SIG-M5 treated with dmso at 0.1 percent for 504 hours (cell line): ENCODE measurements around the gene TLL1.

ENCODE experiments used
- DNase-seq: peaks from one replicate; lab custom pipeline; 2025; ENCODE audit not compliant: unreplicated experiment; lab: John Stamatoyannopoulos, UW

The TLL1 gene

DNA sequence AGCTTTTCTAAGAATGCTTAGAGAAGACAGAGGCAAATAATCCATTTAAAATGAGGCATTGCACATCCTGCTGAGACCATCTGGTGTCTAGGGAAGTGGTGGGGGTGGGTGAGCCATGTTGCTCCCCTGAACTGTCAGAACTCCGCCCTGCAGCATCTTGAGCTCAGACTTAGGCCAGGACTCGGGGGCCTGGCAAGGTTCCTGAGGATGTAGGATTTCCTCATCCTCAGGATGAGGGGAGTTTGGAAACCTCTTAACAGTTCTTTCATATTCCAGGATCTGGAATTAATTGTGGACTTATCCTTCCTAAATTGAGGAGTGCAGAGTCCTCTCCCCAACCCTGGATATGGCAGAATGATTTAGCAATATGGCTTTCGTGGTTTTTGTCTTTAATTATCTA lies 6.6 kb downstream of the TLL1 start:
- no peak for DNase-seq

DNA sequence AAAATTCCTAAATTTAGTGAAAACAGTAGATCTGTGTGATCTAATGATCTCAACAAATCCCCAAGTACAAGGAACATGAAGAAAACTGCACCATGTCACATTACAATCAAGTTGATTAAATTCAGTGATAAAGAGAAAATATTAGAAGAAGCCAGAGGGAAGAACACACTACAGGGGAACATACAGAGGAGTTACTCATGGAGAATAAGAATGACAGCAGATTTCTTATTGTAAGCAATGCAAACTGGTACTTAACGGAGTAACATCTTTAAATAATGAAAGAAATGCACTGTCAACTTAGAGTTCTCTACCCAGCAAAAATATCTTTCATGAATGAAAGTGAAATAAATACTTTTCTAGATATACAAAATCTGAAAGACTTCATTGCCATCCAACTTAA lies 21.1 kb downstream of the TLL1 start:
- DNase-seq = no peak

DNA sequence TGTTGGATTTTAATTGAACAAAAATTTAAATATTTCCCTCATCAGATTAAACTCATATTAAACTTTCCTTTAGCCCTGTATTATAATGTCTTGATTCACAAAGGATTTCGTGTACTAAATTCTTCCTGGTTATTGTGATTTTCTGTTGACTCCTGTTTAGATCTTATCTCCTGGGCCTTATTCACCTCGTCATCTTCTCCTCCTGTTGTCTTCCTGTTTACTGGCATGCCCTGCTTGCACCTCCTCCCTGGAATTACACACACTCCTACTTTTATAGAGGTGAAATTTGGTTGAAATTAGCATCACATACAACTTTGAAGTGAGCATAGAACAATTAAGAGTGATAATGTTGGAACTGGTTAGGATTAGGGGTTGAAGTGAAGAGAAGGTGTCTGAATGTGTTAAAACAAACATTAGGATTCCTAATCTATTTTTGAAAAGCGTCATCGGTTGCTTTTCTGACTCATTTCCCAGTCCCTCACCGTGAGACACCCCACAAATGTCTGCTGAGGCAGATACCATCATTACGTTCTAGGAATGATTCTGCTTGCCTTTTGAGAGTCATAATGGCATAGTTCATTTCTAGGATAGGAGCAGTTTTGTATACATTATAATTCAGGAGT lies 32.5 kb downstream of the TLL1 start:
- DNase-seq = no peak

DNA sequence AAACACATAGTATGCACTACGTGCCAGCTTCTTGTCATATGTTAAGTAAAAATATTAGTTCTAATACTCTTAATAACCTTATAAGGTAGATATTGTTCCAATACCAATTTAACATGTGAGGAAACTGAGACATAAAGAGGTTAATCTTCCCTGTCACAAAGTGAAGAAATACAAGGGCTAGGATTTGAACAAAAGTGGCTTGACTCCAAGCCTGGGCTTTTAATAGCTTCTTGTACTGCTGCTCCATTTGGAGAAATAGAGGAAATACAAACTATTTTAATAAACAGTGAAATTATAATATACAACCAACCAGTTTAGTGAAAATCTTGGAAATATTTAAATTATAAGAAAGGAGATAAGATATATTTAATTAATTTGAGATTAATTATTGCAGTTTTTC lies 33.2 kb downstream of the TLL1 start:
- no peak for DNase-seq

DNA sequence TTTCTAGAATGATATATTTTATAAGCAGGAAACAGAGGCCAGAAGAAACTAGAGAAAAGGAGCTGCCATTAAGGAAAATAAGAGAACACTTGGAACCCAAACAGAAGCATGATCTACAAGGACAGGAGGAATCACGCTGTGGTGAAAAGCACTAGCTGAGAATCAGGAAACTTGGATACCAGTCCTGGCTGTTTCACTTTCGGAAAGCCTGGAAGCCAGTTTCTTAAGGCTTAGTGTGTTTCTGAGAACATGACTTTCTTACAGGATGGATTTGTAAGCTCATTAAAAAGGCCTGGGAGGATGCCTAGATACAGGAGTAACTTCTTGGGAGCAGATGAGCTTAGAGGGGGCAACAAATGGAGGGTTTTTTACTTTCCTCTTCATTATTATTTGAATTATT lies 36.9 kb downstream of the TLL1 start:
- no peak for DNase-seq

DNA sequence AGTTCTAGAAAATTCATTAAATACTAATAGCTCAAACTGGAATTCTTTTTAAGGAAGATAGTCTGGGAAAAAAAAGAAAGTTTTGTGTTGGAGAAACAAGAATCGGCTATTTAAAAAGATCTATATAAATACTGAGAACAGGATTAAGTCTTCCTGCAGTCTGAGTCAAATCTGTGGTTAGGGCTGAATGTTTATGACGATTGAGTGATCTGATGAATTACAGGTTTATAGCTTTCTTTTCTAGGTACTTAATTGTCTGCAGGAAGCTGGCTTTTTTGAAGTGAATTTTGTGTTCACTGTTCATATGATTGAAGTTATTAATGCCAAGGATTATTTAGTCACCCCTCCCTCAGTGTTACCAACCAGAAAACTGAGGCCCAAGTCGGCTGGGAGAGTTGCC lies 42.2 kb downstream of the TLL1 start:
- DNase-seq = no peak

DNA sequence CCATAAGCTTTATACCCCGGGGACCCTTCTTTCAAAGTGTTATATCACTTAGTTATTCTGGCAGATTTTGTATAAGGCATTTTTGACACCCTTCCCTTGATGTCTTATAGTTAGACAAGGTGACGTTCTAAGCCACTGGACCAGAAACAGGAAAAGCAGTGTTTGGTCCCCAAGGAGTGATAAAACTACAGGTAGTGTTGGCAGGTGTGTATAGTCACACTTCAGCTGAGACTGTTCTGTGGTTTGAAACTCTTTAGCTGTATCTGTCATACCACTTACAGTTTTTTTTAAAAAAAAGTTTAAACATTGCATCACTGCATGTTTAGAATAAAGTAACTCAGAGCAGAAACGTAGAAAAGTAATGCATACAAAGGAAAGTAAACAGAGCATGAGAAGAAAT lies 48.5 kb downstream of the TLL1 start:
- DNase-seq = no peak

DNA sequence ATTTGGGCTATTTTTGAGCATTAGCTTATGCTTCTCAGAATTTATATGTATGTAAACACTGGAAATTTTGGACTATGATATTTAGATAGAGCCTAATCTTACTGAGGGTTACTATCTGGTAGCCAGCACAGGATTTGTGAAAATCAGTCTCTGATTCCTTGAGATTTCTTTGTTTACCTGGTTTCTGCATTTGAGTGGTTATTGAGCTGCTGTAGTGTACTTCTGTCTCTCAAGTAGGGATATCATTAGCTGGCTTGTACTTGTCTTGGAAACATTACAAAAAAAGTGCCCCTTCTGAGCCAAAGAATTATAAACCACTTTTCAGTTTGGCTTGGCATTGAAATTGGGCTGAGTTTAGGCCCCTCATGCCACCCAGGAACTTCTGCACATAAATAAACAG lies 49.7 kb downstream of the TLL1 start:
- no peak for DNase-seq

DNA sequence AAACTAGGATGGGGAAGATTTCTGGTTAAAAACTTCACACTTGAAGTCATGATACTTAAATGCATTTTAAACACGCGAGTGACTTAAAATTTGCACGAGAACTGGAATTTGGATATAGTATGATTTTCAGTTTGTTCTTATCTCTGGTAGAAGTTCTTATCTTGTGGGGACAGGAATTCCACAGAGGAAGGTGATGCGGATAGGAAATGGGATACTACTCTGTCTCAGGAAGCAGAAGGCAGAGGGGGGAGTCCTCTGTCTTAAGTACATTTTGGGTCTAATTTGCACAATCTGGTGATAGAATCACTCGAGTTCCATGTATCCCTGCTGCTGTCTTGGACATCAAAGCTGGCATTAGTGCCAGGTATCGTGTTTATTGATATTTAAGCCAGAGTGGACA lies 53.3 kb downstream of the TLL1 start:
- no peak for DNase-seq

DNA sequence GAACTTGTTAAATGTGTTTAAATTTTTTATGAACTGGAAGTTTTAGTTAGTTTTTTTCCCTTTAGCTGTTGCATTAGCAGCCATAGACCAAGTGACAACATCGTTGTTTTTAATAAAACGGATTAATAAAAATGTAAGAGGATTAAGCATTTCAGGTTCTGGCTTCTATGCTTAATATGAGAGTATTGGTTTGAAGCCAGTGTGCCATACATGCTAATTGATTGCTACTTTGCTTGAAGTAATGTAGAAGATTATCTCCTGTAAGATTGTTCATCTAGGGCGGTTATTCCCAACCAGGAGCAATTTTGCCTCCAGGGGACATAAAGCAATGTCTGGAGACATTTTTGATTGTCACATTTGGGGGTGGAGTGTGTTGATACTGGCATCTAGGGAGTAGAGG lies 54.3 kb downstream of the TLL1 start:
- no peak for DNase-seq

DNA sequence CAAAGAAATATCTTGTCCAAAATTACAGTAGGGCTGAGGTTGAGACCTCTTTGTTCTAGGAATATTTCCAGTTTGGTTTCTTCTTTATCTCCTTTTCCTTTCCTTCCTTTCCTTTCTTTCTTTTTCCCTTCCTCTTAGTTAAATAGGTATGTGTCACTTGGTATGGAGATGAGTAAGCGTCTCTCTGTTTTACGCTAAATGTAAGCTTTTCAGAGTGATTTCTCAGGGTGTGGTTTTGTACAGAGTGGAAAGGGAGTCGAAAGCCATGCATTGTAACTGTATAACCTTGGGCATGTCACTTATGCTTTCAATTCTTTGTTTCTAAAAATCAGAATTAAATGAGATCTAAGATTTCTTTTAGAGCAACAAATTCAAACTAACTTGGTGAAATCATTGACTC lies 54.8 kb downstream of the TLL1 start:
- DNase-seq = no peak

DNA sequence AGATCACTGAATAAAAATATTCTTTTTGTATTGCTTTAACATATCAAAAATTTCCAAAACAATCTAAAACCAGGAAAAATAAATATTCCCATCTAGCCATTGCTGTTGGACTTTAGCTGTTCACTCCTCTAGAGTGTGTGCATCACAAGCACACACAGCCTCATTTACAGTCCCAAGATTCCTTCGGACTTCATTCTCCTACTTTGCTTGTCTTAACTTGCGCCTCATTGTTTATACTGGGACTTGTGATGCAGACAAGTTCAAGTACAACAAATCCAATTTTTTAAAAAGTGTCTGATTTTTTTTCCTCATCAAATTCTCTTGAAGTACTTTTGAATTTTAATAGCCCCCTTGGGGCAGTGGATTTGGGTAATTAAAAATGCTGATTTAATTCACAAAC lies 55.6 kb downstream of the TLL1 start:
- DNase-seq = no peak

DNA sequence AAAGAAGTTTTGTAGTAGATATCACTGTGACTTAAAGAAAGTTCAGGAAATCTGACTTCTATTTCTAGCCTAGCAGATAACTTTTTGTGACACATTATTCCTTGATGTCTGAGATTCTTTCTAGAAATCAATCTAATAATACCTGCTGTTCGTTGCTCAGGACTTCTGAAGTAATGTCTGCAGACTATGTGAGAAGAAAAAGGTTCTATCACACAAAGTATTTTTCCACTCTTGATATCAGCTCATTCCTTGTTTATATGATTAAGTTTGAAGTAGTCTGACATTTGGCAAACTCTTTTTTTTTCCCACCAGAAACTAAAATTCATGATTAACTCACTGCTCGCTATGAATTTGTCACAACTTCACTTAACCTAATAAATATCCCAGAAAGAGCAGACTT lies 56.6 kb downstream of the TLL1 start:
- no peak for DNase-seq

DNA sequence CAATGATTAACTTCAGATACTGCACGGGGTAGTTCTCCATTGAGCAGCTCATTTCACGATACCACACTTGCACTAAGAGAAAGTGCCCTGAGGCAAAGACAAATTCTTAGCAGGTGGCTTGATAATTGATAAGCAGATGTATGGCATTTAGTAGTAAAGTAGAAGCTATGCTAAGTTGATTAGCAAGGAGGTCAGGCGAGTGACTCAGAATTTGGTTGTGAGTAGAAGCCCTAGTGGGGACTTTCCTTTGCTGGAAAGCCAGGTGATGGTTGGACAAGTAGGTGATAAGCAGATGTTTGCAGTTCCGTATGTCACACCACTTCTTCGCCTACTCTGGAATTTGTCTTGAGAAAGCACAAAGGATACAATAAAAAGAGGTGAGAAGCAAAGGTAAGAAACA lies 58.7 kb downstream of the TLL1 start:
- no peak for DNase-seq

DNA sequence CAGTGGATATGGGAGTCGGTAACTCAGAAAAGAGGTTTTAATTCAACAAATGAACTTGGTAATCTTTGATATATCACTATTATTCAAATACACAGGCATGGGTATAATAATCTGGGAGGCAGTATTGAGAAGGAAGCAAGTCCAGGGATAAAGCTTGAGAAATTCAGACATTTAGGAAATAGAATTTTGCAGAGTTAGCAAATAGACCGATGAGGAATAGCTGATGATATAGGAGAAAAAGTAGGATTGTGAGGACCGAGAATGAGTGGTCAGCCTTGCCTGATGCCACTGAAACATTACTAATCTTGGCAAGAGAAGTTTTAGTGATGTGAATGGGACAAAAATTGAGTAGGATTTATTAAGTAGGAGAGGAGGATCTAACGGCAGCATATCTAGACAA lies 71.9 kb downstream of the TLL1 start:
- no peak for DNase-seq

DNA sequence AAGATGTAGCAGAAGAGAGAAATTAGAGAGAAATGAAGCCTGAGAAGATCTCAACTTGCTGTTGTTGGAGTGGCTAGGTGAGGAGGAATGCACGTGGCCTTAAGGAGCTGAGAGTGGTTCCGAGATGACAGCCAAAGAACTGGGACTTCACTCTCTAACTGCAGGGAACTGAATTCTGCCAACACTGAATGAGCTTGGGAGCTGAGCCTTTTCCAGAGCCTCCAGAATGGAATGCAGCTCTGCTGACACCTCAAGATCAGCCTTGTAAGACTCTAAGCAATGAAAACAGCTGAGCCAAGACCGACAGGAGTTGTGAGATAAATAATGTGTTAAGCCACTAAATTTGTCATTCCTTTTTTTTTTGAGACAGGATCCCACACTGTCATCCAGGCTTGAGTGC lies 73.0 kb downstream of the TLL1 start:
- no peak for DNase-seq

DNA sequence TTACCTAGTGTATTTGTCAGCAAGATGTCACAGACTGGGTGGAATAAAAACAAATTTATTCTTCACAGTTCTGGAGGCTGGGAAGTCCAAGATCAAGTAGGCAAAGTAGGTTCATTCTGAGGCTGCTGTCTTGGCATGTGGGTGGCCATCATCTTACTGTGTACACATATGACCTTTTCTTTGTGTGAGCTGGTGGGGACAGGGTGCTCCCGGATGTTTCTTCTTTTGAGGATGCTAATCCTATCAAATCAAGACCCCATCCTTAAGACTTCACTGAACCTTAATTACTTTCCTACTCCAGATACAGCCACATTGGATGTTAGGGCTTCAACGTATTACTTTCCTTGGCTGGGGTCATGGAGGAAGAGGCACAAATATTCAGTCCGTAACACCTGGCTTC lies 74.0 kb downstream of the TLL1 start:
- DNase-seq = no peak

DNA sequence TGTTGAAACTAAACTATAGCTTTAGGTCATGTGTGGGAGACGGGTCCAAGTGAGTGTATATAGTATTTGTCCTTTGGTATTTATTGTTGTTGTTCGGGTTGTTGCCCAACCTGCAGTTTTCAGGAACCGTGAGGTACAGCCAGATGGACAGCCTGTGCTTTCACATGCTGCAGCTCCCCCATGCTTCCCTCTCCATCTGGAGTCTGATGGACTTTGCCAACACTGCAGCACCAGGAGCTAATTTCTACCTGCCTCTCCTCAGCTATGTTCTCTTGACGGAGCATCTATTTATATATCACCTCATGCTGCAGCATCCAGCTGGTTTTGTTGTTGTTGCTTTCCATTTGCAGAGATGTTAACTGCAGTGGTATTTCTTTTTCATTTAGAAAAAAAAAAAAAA lies 80.1 kb downstream of the TLL1 start:
- no peak for DNase-seq

DNA sequence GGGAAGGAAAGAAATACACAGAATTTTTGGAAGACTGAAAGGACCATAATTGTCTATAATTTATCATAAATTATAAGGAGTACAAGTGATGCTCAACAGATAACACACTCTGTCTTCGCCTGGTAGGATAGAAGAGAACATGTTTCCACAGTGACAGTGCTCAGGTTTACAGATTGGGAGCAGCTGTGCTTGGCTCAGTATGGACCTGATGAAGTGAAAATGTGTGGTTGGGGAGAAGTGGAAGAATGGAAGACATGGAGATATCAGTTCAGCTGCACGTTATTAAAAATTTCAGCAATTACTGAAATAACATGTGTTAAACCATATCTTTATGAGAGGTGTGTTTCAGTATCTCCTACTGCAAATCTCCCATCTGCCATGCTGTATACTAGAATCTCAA lies 90.6 kb downstream of the TLL1 start:
- DNase-seq = no peak

DNA sequence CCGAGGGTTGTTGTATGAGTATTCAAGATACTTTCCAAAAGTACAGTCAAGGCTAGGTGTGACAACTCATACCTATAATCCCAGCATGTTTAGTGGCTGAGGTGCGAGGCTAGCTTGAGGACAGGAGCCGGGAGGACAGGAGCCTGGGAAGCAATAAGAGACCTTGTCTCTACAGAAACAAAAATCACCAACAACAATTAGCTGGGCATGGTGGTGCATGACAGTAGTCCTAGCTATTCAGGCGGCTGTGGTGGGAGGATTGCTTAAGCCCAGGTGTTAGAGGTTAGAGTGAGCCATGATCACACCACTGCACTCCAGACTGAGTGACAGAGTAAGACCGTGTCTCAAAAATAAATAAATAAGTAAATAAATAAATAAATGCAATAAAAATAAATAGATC lies 91.6 kb downstream of the TLL1 start:
- no peak for DNase-seq

DNA sequence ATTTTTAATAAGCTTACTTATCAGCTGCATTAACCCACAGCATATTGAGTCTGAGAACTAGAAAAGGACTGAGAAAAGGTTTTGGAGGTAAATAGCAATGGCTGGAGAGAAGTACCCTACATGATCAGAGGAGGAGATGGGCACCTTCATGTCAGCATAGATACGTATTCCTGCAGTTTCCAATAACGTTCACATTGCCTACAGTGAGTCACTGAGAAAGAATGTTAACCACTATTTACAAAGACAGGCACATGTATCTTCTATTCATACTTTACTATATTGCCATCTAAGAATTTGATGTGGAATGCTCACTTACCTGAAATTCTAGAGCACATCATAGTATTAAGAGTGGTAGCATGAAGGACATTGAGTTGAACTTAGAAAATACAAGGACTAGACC lies 92.5 kb downstream of the TLL1 start:
- no peak for DNase-seq

DNA sequence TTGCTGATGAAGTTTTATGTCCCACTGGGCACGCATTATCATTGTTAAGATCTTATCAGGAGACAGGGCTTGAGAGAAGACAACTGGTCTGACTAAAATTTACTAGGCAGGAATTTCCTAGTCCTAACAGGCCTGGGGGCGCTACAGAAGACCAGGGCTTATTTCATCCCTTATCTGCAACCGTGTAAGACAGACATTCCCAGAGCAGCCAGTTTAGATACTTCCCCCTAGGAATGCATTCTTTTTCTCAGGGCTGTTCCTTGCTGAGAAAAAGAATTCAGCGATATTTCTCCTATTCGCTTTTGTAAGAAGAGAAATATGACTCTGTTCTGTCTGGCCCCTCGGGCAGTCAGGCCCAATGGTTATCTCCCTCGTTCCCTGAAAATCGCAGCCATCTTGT lies 93.8 kb downstream of the TLL1 start:
- no peak for DNase-seq

DNA sequence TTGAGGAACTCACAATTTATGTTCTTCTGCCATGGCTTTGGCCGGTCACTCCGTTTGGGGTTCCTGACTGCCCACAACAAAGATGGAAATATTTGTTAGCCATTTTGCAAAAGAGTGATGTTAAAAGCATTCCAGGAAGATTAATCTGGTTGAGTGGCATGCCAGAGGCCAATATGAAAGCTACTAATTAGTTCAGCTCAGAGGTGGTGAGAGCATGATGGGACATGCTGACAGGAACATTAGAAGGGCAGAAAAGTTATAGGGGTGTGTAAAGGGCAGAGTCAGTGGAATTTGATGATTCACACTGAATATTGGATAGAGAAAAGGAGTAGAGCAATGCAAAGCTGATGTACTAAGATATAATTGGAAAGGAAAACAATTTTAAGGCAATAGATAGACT lies 94.4 kb downstream of the TLL1 start:
- no peak for DNase-seq
